K562 (cell line): ENCODE data around the gene LAMA1. TPM values are rescaled to one million over a fixed set of nuclear protein-coding genes. Genes with fewer than 3 reads are reported as not detected.

Experiments used
- ESRRA ChIP-seq: fragments of 450-650 bp; IDR thresholded peaks from 2 replicates; pipeline ENCODE4 v1.6.1; 2014; ENCODE audit warnings: low read depth, mild to moderate bottlenecking, moderate library complexity, borderline replicate concordance
- FOXA3 ChIP-seq, 2 experiments: fragments of 450-650 bp in 1 of 2; sonication (generic) in 1 of 2; formaldehyde crosslinking; IDR thresholded peaks in 1 of 2; conservative IDR thresholded peaks in 1 of 2; 2 replicates each; pipeline versions ENCODE4 v1.4.0 to v1.8.0; 2020 to 2022; ENCODE audit warnings: mild to moderate bottlenecking in 2 of 2, missing genetic modification reagents in 1 of 2
- FOXK1 ChIP-seq: sonication (generic); formaldehyde crosslinking; IDR thresholded peaks from 2 replicates; pipeline ENCODE4 v1.8.0; 2022; ENCODE audit warnings: missing genetic modification reagents, mild to moderate bottlenecking, borderline replicate concordance
- HNRNPLL ChIP-seq: fragments of 200-400 bp; formaldehyde crosslinking; IDR thresholded peaks from 2 replicates; pipeline ENCODE4 v1.6.1; 2017; ENCODE audit warnings: low read length, low read depth, mild to moderate bottlenecking; ENCODE audit not compliant: poor library complexity, severe bottlenecking
- MAFG ChIP-seq: fragments of 450-650 bp; conservative IDR thresholded peaks from 2 replicates; pipeline ENCODE4 v1.6.1; 2016; ENCODE audit warnings: missing genetic modification characterization, missing compliant biosample characterization
- MCM3 ChIP-seq: fragments of 450-650 bp; IDR thresholded peaks from 2 replicates; pipeline ENCODE4 v1.6.1; 2016
- MNT ChIP-seq, 2 experiments: fragments of 450-650 bp; conservative IDR thresholded peaks; 2 replicates each; pipeline ENCODE4 v1.6.1; 2017; ENCODE audit warnings: mild to moderate bottlenecking in 2 of 2, moderate library complexity in 2 of 2
- MYBL2 ChIP-seq, 2 experiments: fragments of 450-650 bp in 1 of 2; sonication (generic) in 1 of 2; formaldehyde crosslinking in 1 of 2; IDR thresholded peaks; 2 replicates each; pipeline versions ENCODE4 v1.6.1 to v1.8.1; 2017 to 2022; ENCODE audit warnings: borderline replicate concordance in 1 of 2, inconsistent platforms in 1 of 2, low read depth in 1 of 2, mild to moderate bottlenecking in 1 of 2, missing genetic modification reagents in 1 of 2, moderate library complexity in 1 of 2
- MYC ChIP-seq, 2 experiments: fragments of 250-450 bp in 1 of 2; sonication (Bioruptor Pico) in 1 of 2; IDR thresholded peaks; 2 replicates each; pipeline versions ENCODE4 v1.5.1 to v1.6.1; 2012 to 2021; ENCODE audit warnings: low read depth in 2 of 2, borderline replicate concordance in 1 of 2, improper control_type of control experiment in 1 of 2, low read length in 1 of 2, mild to moderate bottlenecking in 1 of 2, moderate library complexity in 1 of 2
- NR2F6 ChIP-seq: fragments of 450-650 bp; formaldehyde crosslinking; IDR thresholded peaks from 2 replicates; pipeline ENCODE4 v1.4.0; 2020; ENCODE audit warnings: mild to moderate bottlenecking
- POLR3G ChIP-seq: IDR thresholded peaks from 2 replicates; pipeline ENCODE4 v1.6.1; 2011; ENCODE audit not compliant: insufficient read length, insufficient replicate concordance; ENCODE audit errors: extremely low read depth
- ZNF518B ChIP-seq: fragments of 250-450 bp; sonication (Bioruptor Pico); IDR thresholded peaks from 2 replicates; pipeline ENCODE4 v1.5.0; 2021; ENCODE audit warnings: mild to moderate bottlenecking, moderate library complexity
- polyA plus RNA-seq, 8 experiments: library from polyadenylated mRNA; depleted of rRNA in 4 of 8; stranded (reverse) in 5 of 8; unstranded in 3 of 8; fragments of >200 nt; fragmentation: Nextera tagmentation in 2 of 8; fragmentation: Illumina TruSeq in 1 of 8; extraction: Ambion mirVana in 2 of 8; extraction: Trizol in 1 of 8; gene quantifications; 2 replicates each; pipeline versions ENCODE4 v1.2.1 to v1.2.3, GENCODE V29; 2011 to 2014; ENCODE audit warnings: inconsistent platforms in 1 of 8, missing spikeins in 1 of 8
- total RNA-seq, 7 experiments: library from RNA; depleted of rRNA in 6 of 7; stranded (reverse); fragments of >200 nt in 6 of 7; fragmentation: Illumina TruSeq in 2 of 7; extraction: Trizol in 2 of 7; gene quantifications; 2 replicates each; pipeline versions ENCODE4 v1.2.1 to v1.2.3, GENCODE V29; 2011 to 2021; ENCODE audit warnings: low replicate concordance in 1 of 7

The LAMA1 gene
- total and polyA plus RNA-seq, 9 of the 15 experiments (the other 6 are each of a cell fraction or from before 2014, with no cell fraction given), result 0.04 TPM; not detected in 8

GRCh38 chr18:7038330-7038851, 79.2 kb downstream of the LAMA1 start (continued):
- TF ChIP-seq ZNF518B (CRISPR knock-in tag) (no peak), MNT (conservative IDR thresholded peaks at IDR 0.05) (peak; percentile 51 to 55), MAFG (tag) (no peak), HNRNPLL (no peak), POLR3G (no peak), ESRRA (no peak), FOXK1 (CRISPR knock-in tag) (no peak), FOXA3 (CRISPR knock-in tag; conservative IDR thresholded peaks at IDR 0.05 in 1 of 2, IDR thresholded peaks at IDR 0.05 in 1 of 2) (no peak), MCM3 (no peak), MYBL2 (IDR thresholded peaks at IDR 0.05; ENCODE audit: low read depth) (no peak), MYBL2 (CRISPR knock-in tag; IDR thresholded peaks at IDR 0.05; ENCODE audit: borderline replicate concordance) (no peak), NR2F6 (CRISPR knock-in tag) (no peak), MYC (IDR thresholded peaks at IDR 0.05; ENCODE audit: low read depth, low read length) (peak; percentile 69; the same call in 1 of the 2 replicates), MYC (CRISPR knock-in tag; IDR thresholded peaks at IDR 0.05; ENCODE audit: borderline replicate concordance, low read depth) (no peak)
